PC-9 (cell line): ENCODE results near the gene ZBED3.

Source experiments
- CTCF ChIP-seq: fragments of 200-600 bp; sonication (generic); conservative IDR thresholded peaks from 2 replicates; pipeline ENCODE4 v1.6.1; 2017; ENCODE audit warnings: mixed run types, antibody characterized with exemption, mild to moderate bottlenecking, moderate library complexity
- EZH2 ChIP-seq: fragments of 200-600 bp; sonication (generic); IDR thresholded peaks from 2 replicates; pipeline ENCODE4 v1.8.0; 2017; ENCODE audit warnings: antibody characterized with exemption, low read depth

DNA sequence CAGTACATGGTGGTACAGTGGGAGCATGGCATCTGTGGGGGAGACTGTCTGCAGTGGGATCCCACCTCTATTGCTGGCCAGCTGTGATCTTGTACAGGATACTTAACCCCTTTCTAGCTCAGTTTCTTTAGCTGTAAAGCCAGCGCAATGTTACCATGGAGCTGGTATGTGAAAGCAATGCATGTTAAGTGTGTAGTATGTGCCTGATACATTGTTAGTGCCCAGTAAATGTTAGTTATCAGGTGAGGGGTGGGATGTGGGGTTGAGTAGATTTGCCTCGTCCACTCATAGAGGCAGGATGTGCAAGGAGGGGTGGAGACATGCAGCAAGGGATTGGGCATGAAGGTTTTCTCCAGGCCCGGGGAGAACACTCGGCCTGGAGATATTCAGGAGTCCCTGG is 12.3 kb downstream of the ZBED3 start:
- TF ChIP-seq CTCF (no peak), EZH2 (no peak)
